Upper lobe of right lung (tissue), 1 donor: ENCODE measurements around the gene SORBS1. TPM values are rescaled to one million over a fixed set of nuclear protein-coding genes. Genes with fewer than 3 reads are reported as not detected.
A peak's percentile ranks its signal among the peaks of the same experiment; 100 is the strongest.

Experiments used
- ATAC-seq: fragments of 200-7000 bp; cut with Tn5 transposase; one replicate; pipeline ENCODE4 v1.9.1; 2020; ENCODE audit warnings: mild to moderate bottlenecking, moderate library complexity
- DNase-seq: peaks from one replicate; pipeline ENCODE4 v3.0.0-alpha.2; 2020
- H3K27ac ChIP-seq: fragments of 200-600 bp; one replicate; pipeline ENCODE4 v1.8.0; 2022
- H3K27me3 ChIP-seq: fragments of 200-600 bp; one replicate; pipeline ENCODE4 v1.8.0; 2022; ENCODE audit warnings: mild to moderate bottlenecking
- H3K36me3 ChIP-seq: fragments of 200-600 bp; one replicate; pipeline ENCODE4 v1.8.0; 2022
- H3K4me1 ChIP-seq: fragments of 200-600 bp; one replicate; pipeline ENCODE4 v1.8.0; 2022
- H3K4me3 ChIP-seq: fragments of 200-600 bp; one replicate; pipeline ENCODE4 v1.8.0; 2022; ENCODE audit warnings: mild to moderate bottlenecking
- H3K9me3 ChIP-seq: fragments of 200-600 bp; one replicate; pipeline ENCODE4 v1.8.0; 2022
- CTCF ChIP-seq: fragments of 200-600 bp; IDR thresholded peaks from one replicate; pipeline ENCODE4 v1.8.0; 2022; ENCODE audit warnings: antibody characterized with exemption
- intact Hi-C: fragments of 100-400 bp; cut with DNase I; formaldehyde crosslinking; loops from one replicate; pipeline ENCODE4 v1.11.0; 2022
- total RNA-seq: library from RNA; stranded (reverse); fragmentation: NEBNext Ultra II Directional; extraction: Animal tissue kit (Norgen Biotek cat#: 25700); gene quantifications from one replicate; pipeline ENCODE4 v1.2.1, GENCODE V29; 2021
- donor health status: DM: no; HTN: yes; CAD: no; lungs with severe emphysema.

Gene SORBS1
- total RNA-seq, 1 donor from 2014 or later: 50.7 TPM

DNA sequence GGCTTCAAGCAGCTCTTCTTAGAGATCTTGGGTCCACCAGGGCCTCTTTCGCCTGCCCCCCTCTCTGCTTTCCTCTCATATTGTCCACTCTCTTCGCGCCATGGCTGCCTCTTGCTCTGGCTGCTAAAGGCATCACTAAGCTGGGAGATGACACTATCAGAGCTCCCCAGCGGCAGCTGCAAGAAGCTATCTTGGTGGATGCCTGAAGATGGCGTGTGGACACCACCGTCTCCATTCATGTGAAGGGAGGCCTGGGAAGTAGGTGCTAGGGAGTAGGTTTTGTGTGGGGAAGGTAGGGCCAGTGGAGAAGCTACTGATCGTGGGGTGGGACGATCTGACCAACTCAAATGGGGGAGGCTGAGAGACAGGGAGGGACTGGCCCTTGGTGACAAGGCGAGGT is 224.5 kb downstream of the SORBS1 start:
- Histone ChIP-seq H3K27ac (no peak overlapping the region), H3K36me3 (no peaks in the 10 kb centered on the region), H3K4me3 (no peak overlapping the region), H3K4me1 (peaks cover 12% of the 10 kb centered on the region), H3K27me3 (no peaks in the 10 kb centered on the region), H3K9me3 (no peaks in the 10 kb centered on the region)
- intact Hi-C loops: no loop called here
- TF ChIP-seq CTCF: no peak
- no peak for DNase-seq
- no peak for ATAC-seq

DNA sequence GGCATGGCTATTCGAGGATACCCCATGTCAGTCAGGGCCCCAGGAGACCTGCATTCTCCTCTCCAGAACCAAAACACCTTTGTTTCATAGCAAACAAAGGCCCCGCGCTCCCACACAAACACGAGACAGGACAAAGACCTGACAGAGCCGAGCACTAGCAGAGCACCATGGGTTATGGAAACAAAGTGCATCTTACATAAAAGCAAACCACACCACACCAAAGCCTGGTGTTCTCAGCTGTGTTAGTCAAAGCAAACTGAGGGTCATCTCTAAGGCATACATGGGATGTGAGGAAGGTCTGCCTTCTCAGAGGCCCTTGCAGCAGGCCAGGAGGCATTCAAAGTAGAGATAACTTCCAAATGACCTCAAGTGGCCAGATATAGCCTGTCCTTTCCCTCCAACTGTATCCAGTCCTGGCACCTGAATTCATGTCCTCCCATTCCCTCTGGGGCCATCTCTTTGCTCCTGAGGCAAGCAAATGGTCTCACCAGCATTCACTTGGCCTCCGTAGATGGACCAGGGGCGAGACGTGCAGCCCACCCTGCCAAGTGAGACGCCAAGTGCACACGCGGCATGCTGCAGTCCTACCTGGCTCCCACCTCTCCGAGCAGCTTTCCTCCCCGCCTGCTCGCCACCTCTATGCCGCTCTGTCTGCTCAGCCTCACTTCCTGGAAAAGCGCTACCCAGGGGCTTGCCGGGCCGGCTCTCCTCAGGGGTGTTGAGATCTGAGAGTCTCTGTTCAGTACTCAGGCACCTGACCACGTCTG is 225.1 kb downstream of the SORBS1 start:
- Histone ChIP-seq H3K27me3 (no peaks in the 10 kb centered on the region), H3K4me1 (peaks cover 10% of the 10 kb centered on the region), H3K27ac (peak overlapping the region; percentile 76), H3K4me3 (no peak overlapping the region), H3K9me3 (no peaks in the 10 kb centered on the region), H3K36me3 (no peaks in the 10 kb centered on the region)
- intact Hi-C loops: no loop called here
- ATAC-seq (peak; percentile 9), DNase-seq (no peak)
- no peak for TF ChIP-seq CTCF

GRCh38 chr10:95334805-95335144 is 226.4 kb downstream of the SORBS1 start:
- H3K27me3 ChIP-seq: no peaks in the 10 kb centered on the region
- intact Hi-C loops: no loop called here
- H3K4me3 ChIP-seq: no peak overlapping the region
- no peaks in the 10 kb centered on the region for H3K36me3 ChIP-seq
- TF ChIP-seq CTCF: no peak
- DNase-seq (no peak), ATAC-seq (no peak)
- H3K27ac ChIP-seq: peak overlapping the region; percentile 76
- H3K9me3 ChIP-seq: no peaks in the 10 kb centered on the region
- peaks cover 10% of the 10 kb centered on the region for H3K4me1 ChIP-seq

- H3K4me1 ChIP-seq: peaks cover 10% of the 10 kb centered on the region
- intact Hi-C loops: no loop called here
- no peak for DNase-seq
- peak; percentile 75 for ATAC-seq
- H3K36me3 ChIP-seq: no peaks in the 10 kb centered on the region
- H3K27ac ChIP-seq: peak overlapping the region; percentile 80
- H3K9me3 ChIP-seq: no peaks in the 10 kb centered on the region
- H3K27me3 ChIP-seq: no peaks in the 10 kb centered on the region
- no peak overlapping the region for H3K4me3 ChIP-seq
- no peak for TF ChIP-seq CTCF
These were observed 227.0 kb downstream of the SORBS1 start for GRCh38 chr10:95333997-95334804.

DNA sequence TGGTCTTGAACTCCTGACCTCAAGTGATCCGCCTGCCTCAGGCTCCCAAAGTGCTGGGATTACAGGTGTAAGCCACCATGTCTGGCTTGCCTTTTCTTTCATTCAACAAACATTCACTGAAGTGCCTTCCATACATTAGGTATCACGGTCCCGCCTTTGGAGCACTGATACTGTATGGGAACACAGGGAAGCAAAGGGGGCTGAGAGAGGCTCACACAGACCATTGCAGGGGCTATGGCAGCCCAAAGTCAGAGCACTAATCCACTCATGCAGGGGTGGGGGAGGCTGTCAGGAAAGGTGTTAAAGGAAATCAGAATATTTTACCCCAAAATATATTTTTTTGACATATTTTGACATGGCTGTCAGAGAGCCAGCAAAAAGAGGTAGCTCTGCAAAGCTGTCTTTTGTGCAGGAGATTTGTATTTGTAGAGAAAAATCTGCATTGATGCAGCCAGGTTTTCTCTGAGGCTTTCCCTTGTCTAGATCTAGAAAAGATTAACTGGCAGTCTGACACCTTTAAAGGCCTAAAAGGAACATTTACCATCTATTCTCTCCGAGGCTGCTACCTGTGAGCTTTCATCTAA is 228.4 kb downstream of the SORBS1 start:
- no peak for ATAC-seq
- TF ChIP-seq CTCF: no peak
- no peak overlapping the region for H3K27ac ChIP-seq

More for the DNA sequence above, 228.4 kb downstream of the SORBS1 start:
- Histone ChIP-seq H3K9me3 (no peaks in the 10 kb centered on the region), H3K4me3 (no peak overlapping the region), H3K4me1 (peaks cover 14% of the 10 kb centered on the region), H3K36me3 (no peaks in the 10 kb centered on the region), H3K27me3 (no peaks in the 10 kb centered on the region)
- DNase-seq: no peak
- intact Hi-C loops: no loop called here
